CD4-positive, alpha-beta T cell (primary cell): ENCODE data around the gene PASK. TPM values are rescaled to one million over a fixed set of nuclear protein-coding genes. Genes with fewer than 3 reads are reported as not detected.

Experiments used
- ATAC-seq: fragments of 200-7000 bp; cut with Tn5 transposase; one replicate; pipeline ENCODE4 v1.10.0; 2022; ENCODE audit warnings: mild to moderate bottlenecking; ENCODE audit not compliant: poor library complexity
- CTCF ChIA-PET: fragments of 350-600 bp; sonication (Branson Sonifier 250); formaldehyde crosslinking; loops from one replicate; lab custom pipeline; 2021; ENCODE audit warnings: antibody characterized with exemption, inconsistent platforms; lab: Charles Lee
- POLR2A ChIA-PET: fragments of 350-600 bp; sonication (Branson Sonifier 250); formaldehyde crosslinking; loops from one replicate; lab custom pipeline; 2021; ENCODE audit warnings: antibody characterized with exemption, inconsistent platforms; lab: Charles Lee
- DNase-seq, 14 experiments: peaks; one replicate each; pipeline ENCODE4 v3.0.0-alpha.2; 2013 to 2020; ENCODE audit warnings: mixed read lengths in 2 of 14
- H3K27ac ChIP-seq, 2 donors: one replicate each; pipeline versions ENCODE4 v1.5.1 to v1.7.0; 2013; ENCODE audit warnings: low read length in 2 of 2, low read depth in 1 of 2, mild to moderate bottlenecking in 1 of 2
- H3K27me3 ChIP-seq, 2 experiments: 1 replicate in 1 of 2; 2 replicates in 1 of 2; pipeline versions ENCODE4 v1.6.1 to v1.7.0; 2013; ENCODE audit warnings: low read length in 2 of 2, control low read depth in 1 of 2, mild to moderate bottlenecking in 1 of 2, moderate library complexity in 1 of 2; ENCODE audit not compliant: insufficient read depth in 2 of 2, control insufficient read depth in 1 of 2
- H3K36me3 ChIP-seq: one replicate; pipeline ENCODE4 v1.6.1; 2013; ENCODE audit warnings: low read length, control low read depth; ENCODE audit not compliant: insufficient read depth
- H3K4me1 ChIP-seq: one replicate; pipeline ENCODE4 v1.6.1; 2013; ENCODE audit warnings: low read length, control low read depth; ENCODE audit not compliant: insufficient read depth
- H3K4me3 ChIP-seq: one replicate; pipeline ENCODE4 v1.5.1; 2013; ENCODE audit warnings: mild to moderate bottlenecking, low read length, moderate library complexity
- H3K9me3 ChIP-seq, 2 experiments: 1 replicate in 1 of 2; 2 replicates in 1 of 2; pipeline versions ENCODE4 v1.6.1 to v1.7.0; 2013; ENCODE audit warnings: low read length in 2 of 2, mild to moderate bottlenecking in 2 of 2, control low read depth in 1 of 2, moderate library complexity in 1 of 2; ENCODE audit not compliant: control insufficient read depth in 1 of 2, insufficient read depth in 1 of 2
- H3K27ac Mint-ChIP-seq: one replicate; pipeline ENCODE4 v1.8.0; 2020; ENCODE audit warnings: mixed read lengths
- H3K27me3 Mint-ChIP-seq: one replicate; pipeline ENCODE4 v1.8.0; 2021; ENCODE audit warnings: mixed read lengths
- H3K36me3 Mint-ChIP-seq: one replicate; pipeline ENCODE4 v1.8.0; 2021; ENCODE audit warnings: low read depth, mixed read lengths
- H3K4me1 Mint-ChIP-seq: one replicate; pipeline ENCODE4 v1.8.0; 2021; ENCODE audit warnings: low read depth, mixed read lengths
- H3K4me3 Mint-ChIP-seq: one replicate; pipeline ENCODE4 v1.8.0; 2020; ENCODE audit warnings: mild to moderate bottlenecking, mixed read lengths
- H3K9me3 Mint-ChIP-seq: one replicate; pipeline ENCODE4 v1.8.0; 2020; ENCODE audit warnings: mixed read lengths
- intact Hi-C, 2 experiments: fragments of 100-400 bp; cut with DNase I in 1 of 2; cut with micrococcal nuclease in 1 of 2; formaldehyde crosslinking; loops; one replicate each; pipeline versions ENCODE4 v1.15.1 to v1.9.0; 2023 to 2025; cut with DNase I, micrococcal nuclease
- total RNA-seq, 174 experiments: library from RNA in 2 of 174; stranded (reverse) in 2 of 174; gene quantifications; one replicate each; pipeline ENCODE4 v1.2.3 and lab custom pipeline; 2021 to 2026
- TF ChIP-seq, protein P1 (sequence below): fragments of 200-600 bp; IDR thresholded peaks from one replicate; pipeline ENCODE4 v1.8.0; 2022; ENCODE audit warnings: antibody characterized with exemption, mild to moderate bottlenecking

Gene PASK
- total RNA-seq, 2 experiments from 2014 or later = 78.0 to 87.9 TPM

DNA sequence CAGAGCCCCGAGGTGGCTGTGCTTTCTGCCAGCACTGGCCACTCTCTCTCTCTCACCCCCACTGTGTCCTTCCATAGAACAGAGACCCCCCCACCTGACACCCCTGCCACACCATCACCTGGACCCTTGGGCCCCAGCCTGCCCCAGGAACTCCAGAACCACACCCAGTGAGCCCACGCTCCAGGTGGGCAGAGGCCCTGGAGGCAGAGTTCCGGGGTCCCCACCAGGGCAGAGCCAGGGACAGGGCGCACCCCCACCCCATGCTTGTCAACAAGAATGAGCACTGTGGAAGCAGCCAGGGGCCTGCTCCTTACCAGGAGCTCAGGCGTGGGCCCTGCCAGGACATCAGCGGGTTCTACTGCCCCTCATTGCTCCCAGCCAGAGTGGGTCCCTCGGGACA lies 14.6 kb downstream of the PASK start:
- H3K36me3 Mint-ChIP-seq = peaks cover 69% of the 10 kb centered on the region
- Histone ChIP-seq H3K4me1 (no peaks in the 10 kb centered on the region), H3K27ac (no peak overlapping the region), H3K4me3 (no peak overlapping the region), H3K9me3 (no peaks in the 10 kb centered on the region), H3K27me3 (no peaks in the 10 kb centered on the region), H3K36me3 (peaks cover 53% of the 10 kb centered on the region)
- ATAC-seq = no peak
- TF ChIP-seq, protein P1, sequence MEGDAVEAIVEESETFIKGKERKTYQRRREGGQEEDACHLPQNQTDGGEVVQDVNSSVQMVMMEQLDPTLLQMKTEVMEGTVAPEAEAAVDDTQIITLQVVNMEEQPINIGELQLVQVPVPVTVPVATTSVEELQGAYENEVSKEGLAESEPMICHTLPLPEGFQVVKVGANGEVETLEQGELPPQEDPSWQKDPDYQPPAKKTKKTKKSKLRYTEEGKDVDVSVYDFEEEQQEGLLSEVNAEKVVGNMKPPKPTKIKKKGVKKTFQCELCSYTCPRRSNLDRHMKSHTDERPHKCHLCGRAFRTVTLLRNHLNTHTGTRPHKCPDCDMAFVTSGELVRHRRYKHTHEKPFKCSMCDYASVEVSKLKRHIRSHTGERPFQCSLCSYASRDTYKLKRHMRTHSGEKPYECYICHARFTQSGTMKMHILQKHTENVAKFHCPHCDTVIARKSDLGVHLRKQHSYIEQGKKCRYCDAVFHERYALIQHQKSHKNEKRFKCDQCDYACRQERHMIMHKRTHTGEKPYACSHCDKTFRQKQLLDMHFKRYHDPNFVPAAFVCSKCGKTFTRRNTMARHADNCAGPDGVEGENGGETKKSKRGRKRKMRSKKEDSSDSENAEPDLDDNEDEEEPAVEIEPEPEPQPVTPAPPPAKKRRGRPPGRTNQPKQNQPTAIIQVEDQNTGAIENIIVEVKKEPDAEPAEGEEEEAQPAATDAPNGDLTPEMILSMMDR = no peak
- H3K27me3 Mint-ChIP-seq = no peaks in the 10 kb centered on the region
- intact Hi-C loops = no loop called here
- H3K27ac Mint-ChIP-seq = no peak overlapping the region
- DNase-seq = no peak
- H3K9me3 Mint-ChIP-seq = no peaks in the 10 kb centered on the region
- no peaks in the 10 kb centered on the region for H3K4me1 Mint-ChIP-seq
- ChIA-PET CTCF (no interaction called here), POLR2A (no interaction called here)
- H3K4me3 Mint-ChIP-seq = no peak overlapping the region

DNA sequence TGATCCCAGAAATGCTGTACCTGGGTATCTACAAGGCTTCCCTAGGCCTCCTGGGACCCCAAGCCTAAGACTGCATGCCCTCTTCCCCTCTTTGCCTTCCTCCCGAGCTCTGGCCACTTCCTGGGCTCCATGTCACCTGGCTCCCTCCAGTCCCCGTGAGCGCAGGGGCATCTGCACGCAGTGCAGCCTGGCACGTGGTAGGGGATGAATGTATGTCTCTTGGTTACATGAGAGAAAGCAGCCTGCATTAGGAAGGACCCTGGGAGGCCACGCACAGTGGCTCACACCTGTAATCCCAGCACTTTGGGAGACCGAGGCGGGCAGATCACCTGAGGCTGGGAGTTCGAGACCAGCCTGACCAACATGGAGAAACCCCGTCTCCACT lies 15.8 kb downstream of the PASK start:
- H3K9me3 Mint-ChIP-seq = no peaks in the 10 kb centered on the region
- H3K27ac Mint-ChIP-seq = no peak overlapping the region
- no peaks in the 10 kb centered on the region for H3K9me3 ChIP-seq
- no peaks in the 10 kb centered on the region for H3K4me1 Mint-ChIP-seq
- no peak overlapping the region for H3K4me3 ChIP-seq
- peaks cover 9% of the 10 kb centered on the region for H3K4me1 ChIP-seq
- no peaks in the 10 kb centered on the region for H3K27me3 Mint-ChIP-seq
- no peak overlapping the region for H3K27ac ChIP-seq
- ChIA-PET CTCF (no interaction called here), POLR2A (no interaction called here)
- no peak for DNase-seq
- peaks cover 58% of the 10 kb centered on the region for H3K36me3 Mint-ChIP-seq
- H3K27me3 ChIP-seq = no peaks in the 10 kb centered on the region
- no peak for ATAC-seq
- TF ChIP-seq, protein P1 = no peak
- no peak overlapping the region for H3K4me3 Mint-ChIP-seq
- intact Hi-C loops = no loop called here
- peaks cover 46% of the 10 kb centered on the region for H3K36me3 ChIP-seq

DNA sequence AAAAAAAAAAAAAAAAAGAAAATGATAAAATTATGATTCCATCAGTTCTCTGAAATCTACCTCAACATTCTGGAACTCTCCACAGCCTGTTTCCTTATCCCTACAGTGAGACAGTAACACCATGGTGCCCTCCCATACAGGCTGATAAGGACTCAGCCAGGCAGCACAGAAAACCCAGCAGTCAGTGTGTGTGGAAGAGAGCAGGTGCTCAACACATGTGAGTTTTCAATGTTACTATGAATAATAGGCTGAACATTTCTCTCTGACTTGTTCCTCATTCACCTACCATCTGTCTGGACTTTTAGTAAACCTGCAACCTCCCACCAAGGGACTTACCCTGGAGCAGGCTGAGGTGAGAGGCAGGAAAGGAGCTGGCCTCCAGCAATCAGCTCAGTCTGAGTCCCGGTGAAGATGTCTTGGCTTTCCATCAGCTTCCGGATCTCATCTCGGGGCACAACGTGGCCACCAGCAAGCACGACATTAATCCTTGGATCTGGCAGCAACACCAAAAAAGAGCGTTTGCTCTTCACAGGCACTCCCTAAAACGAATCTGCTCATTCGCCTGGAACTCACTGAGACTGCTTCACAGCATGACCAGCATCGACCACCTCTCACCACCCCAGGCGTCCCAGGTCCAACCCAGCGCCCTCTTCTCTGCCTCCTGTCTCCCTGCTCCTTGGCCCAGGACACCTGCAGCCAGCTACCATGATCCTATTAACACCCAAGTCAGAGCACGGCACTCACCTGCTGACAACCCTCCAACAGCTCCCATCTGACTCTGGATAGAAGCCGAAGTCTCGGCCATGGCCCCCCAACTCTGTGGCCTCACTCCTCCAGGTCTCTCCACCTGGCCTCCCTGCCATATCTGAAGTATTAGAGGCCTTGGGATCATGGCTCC lies 16.5 kb downstream of the PASK start:
- H3K36me3 ChIP-seq = peaks cover 40% of the 10 kb centered on the region
- no peaks in the 10 kb centered on the region for H3K27me3 ChIP-seq
- Mint-ChIP-seq H3K36me3 (peaks cover 53% of the 10 kb centered on the region), H3K4me1 (peaks cover 6% of the 10 kb centered on the region), H3K4me3 (no peak overlapping the region), H3K9me3 (no peaks in the 10 kb centered on the region), H3K27ac (no peak overlapping the region), H3K27me3 (no peaks in the 10 kb centered on the region)
- peaks cover 15% of the 10 kb centered on the region for H3K4me1 ChIP-seq
- ATAC-seq (no peak), DNase-seq (no peak)
- TF ChIP-seq, protein P1 = no peak
- intact Hi-C loops = no loop called here
- no peaks in the 10 kb centered on the region for H3K9me3 ChIP-seq
- H3K4me3 ChIP-seq = no peak overlapping the region
- no peak overlapping the region for H3K27ac ChIP-seq
- ChIA-PET POLR2A (no interaction called here), CTCF (interaction anchor here (0.7 kb wide), 1 partner anchor 20 kb away, joined by 3 read pairs; no protein-coding TSS in a partner anchor)
